GM18507 (cell line): Measurements from ENCODE around the gene SCTR.

Source experiments
- DNase-seq: peaks from one replicate; pipeline ENCODE4 v3.0.0; 2011; ENCODE audit warnings: low read depth; ENCODE audit not compliant: insufficient read length; ENCODE audit errors: extremely low spot score
- FAIRE-seq: peaks from 2 replicates; lab custom pipeline; 2011; peaks lifted over from hg19 to GRCh38; lab: Jason Lieb, UNC

Gene SCTR

DNA sequence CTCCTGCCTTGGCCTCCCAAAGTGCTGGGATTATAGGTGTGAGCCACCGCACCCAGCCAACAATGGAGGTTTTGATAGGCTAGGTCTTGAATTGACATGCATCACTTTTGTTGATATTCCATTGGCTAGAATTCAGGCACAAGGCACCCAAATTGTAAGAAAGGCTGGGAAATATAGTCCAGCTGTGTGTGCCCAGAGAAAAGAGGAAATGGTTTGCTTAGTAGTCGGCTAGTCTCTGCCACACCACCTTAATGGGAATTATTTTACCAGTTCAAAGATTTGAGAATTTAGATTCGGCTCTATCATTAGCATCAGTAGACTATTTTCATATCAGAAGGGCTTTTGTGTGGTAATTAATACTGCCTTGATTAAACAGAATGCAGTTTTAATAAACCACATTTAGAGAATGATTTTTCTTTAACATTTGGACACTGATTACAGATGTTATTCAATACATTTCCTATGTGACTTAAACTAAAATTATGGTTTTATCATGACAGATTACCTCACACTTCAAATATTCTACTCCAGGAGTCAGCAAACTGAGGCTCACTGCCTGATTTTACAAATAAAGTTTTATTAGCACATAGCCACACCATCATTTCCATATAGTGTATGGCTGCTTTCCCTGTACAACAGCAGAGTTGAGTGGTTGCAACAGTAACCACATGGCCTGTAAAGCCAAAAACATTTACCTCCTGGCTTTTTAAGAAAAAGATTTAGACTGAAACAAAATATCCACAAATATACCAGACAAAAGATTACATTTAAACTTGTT lies 130.1 kb downstream of the SCTR start:
- FAIRE-seq (no peak), DNase-seq (no peak)
